ENCODE results near the gene RPL37.
"Not testable (repeated sequence)": the region's sequence is repeated elsewhere in the genome, so short reads cannot be mapped to it uniquely, and the experiment has no call there.

Gene RPL37

GRCh38 chr5:40834849-40835787, at the start of gene RPL37:
Gene RPL37, minus strand, starts transcription at chr5:40835222. Its CDS starts 37 bp downstream, at chr5:40835185.
- DNase-seq (ENCODE audit: low read depth), result peak; percentile 93
- peak within 1 kb of the TSS; percentile 95 for H3K4me3 ChIP-seq (ENCODE audit: low read depth, low read length)
- no peak for TF ChIP-seq CTCF (IDR thresholded peaks at IDR 0.05; ENCODE audit: low read depth, low read length, missing control alignments)

GRCh38 chr5:40883051-40883450, 48.0 kb upstream of the RPL37 start:
- not testable (repeated sequence) for DNase-seq (ENCODE audit: low read depth); H3K4me3 ChIP-seq (ENCODE audit: low read depth, low read length)

GRCh38 chr5:40882291-40882690, 47.3 kb upstream of the RPL37 start:
- DNase-seq (ENCODE audit: low read depth), result no peak
- TF ChIP-seq CTCF (IDR thresholded peaks at IDR 0.05; ENCODE audit: low read depth, low read length, missing control alignments), result no peak
- H3K4me3 ChIP-seq (ENCODE audit: low read depth, low read length), result no peak overlapping the region

GRCh38 chr5:40879163-40879942, 44.3 kb upstream of the RPL37 start:
- DNase-seq (ENCODE audit: low read depth), result no peak
- H3K4me3 ChIP-seq (ENCODE audit: low read depth, low read length), result no peak overlapping the region
- peak; percentile 27 for TF ChIP-seq CTCF (IDR thresholded peaks at IDR 0.05; ENCODE audit: low read depth, low read length, missing control alignments)

- no peak for TF ChIP-seq CTCF (IDR thresholded peaks at IDR 0.05; ENCODE audit: low read depth, low read length, missing control alignments)
- no peak for DNase-seq (ENCODE audit: low read depth)
- no peak overlapping the region for H3K4me3 ChIP-seq (ENCODE audit: low read depth, low read length)
These were observed 42.5 kb upstream of the RPL37 start for GRCh38 chr5:40877371-40877988.

GRCh38 chr5:40875958-40876357, 40.9 kb upstream of the RPL37 start:
- H3K4me3 ChIP-seq (ENCODE audit: low read depth, low read length), result no peak overlapping the region
- no peak for TF ChIP-seq CTCF (IDR thresholded peaks at IDR 0.05; ENCODE audit: low read depth, low read length, missing control alignments)
- no peak for DNase-seq (ENCODE audit: low read depth)
